Peyer's patch (tissue), 4 donors: ENCODE data around the gene FAM111A. TPM values are rescaled to one million over a fixed set of nuclear protein-coding genes. Genes with fewer than 3 reads are reported as not detected.
A peak's percentile ranks its signal among the peaks of the same experiment; 100 is the strongest.

Experiments
- DNase-seq, 3 donors: peaks; one replicate each; pipeline ENCODE4 v3.0.0-alpha.2; 2017 to 2019
- H3K27ac ChIP-seq, 4 donors: fragments of 200-600 bp; sonication (generic); one replicate each; pipeline ENCODE4 v1.5.1; 2016 to 2019
- H3K27me3 ChIP-seq, 2 donors: fragments of 200-600 bp; sonication (generic); one replicate each; pipeline ENCODE4 v1.5.1; 2019
- H3K36me3 ChIP-seq, 3 donors: fragments of 200-600 bp; sonication (generic); one replicate each; pipeline ENCODE4 v1.5.1; 2016 to 2019
- H3K4me1 ChIP-seq, 4 donors: fragments of 200-600 bp; sonication (generic); one replicate each; pipeline ENCODE4 v1.5.1; 2016 to 2019
- H3K4me3 ChIP-seq, 4 donors: fragments of 200-600 bp; sonication (generic); 1 replicate in 3 of 4; 2 replicates in 1 of 4; pipeline ENCODE4 v1.5.1; 2016 to 2019; ENCODE audit warnings: mild to moderate bottlenecking in 1 of 4
- H3K9me3 ChIP-seq, 4 donors: fragments of 200-600 bp; sonication (generic); one replicate each; pipeline ENCODE4 v1.5.1; 2016 to 2019; ENCODE audit warnings: mild to moderate bottlenecking in 1 of 4
- CTCF ChIP-seq, 6 experiments: fragments of 450-650 bp in 4 of 6; fragments of 200-600 bp in 2 of 6; sonication (generic) in 1 of 6; IDR thresholded peaks; one replicate each; pipeline ENCODE4 v1.5.1; 2017 to 2019; ENCODE audit warnings: antibody characterized with exemption in 6 of 6, mild to moderate bottlenecking in 3 of 6, moderate library complexity in 1 of 6
- POLR2A ChIP-seq, 2 donors: fragments of 450-650 bp; IDR thresholded peaks; one replicate each; pipeline ENCODE4 v1.5.1; 2017; ENCODE audit warnings: antibody characterized with exemption in 2 of 2, mild to moderate bottlenecking in 2 of 2, moderate library complexity in 2 of 2
- total RNA-seq, 4 donors: library from RNA; depleted of rRNA; stranded (reverse); fragments of >200 nt; gene quantifications; one replicate each; pipeline ENCODE4 v1.1.0, GENCODE V29; 2016

Gene FAM111A
- total RNA-seq, 4 donors from 2014 or later = 43.0 to 96.6 (median 68.5) TPM

GRCh38 chr11:59187587-59187986 lies 44.9 kb downstream of the FAM111A start:
- H3K36me3 ChIP-seq = peaks cover 0 to 27% (median 0%) of the 10 kb centered on the region in 3 donors
- no peaks in the 10 kb centered on the region for H3K9me3 ChIP-seq
- DNase-seq = peak in 1 of 3 donors; percentile 76
- H3K27me3 ChIP-seq = no peaks in the 10 kb centered on the region
- peaks cover 0 to 75% (median 3%) of the 10 kb centered on the region in 4 donors for H3K4me1 ChIP-seq
- no peak for TF ChIP-seq POLR2A (IDR thresholded peaks at IDR 0.05)
- no peak for TF ChIP-seq CTCF (IDR thresholded peaks at IDR 0.05)
- H3K4me3 ChIP-seq = no peak overlapping the region
- peak overlapping the region in 3 of 4 donors; percentile 32 to 80 (median 73) for H3K27ac ChIP-seq

GRCh38 chr11:59188954-59189353 lies 46.3 kb downstream of the FAM111A start:
- no peak overlapping the region for H3K27ac ChIP-seq
- H3K36me3 ChIP-seq = peaks cover 0 to 31% (median 0%) of the 10 kb centered on the region in 3 donors
- H3K4me1 ChIP-seq = peaks cover 0 to 65% (median 3%) of the 10 kb centered on the region in 4 donors
- no peaks in the 10 kb centered on the region for H3K9me3 ChIP-seq
- H3K4me3 ChIP-seq = no peak overlapping the region
- no peaks in the 10 kb centered on the region for H3K27me3 ChIP-seq
- TF ChIP-seq POLR2A (IDR thresholded peaks at IDR 0.05) = no peak
- no peak for TF ChIP-seq CTCF (IDR thresholded peaks at IDR 0.05)
- DNase-seq = no peak

- no peaks in the 10 kb centered on the region for H3K27me3 ChIP-seq
- TF ChIP-seq POLR2A (IDR thresholded peaks at IDR 0.05) (no peak), CTCF (IDR thresholded peaks at IDR 0.05) (no peak)
- no peak for DNase-seq
- H3K27ac ChIP-seq = peak overlapping the region in 1 of 4 donors; percentile 62
- H3K4me3 ChIP-seq = no peak overlapping the region
- peaks cover 0 to 40% (median 0%) of the 10 kb centered on the region in 3 donors for H3K36me3 ChIP-seq
- peaks cover 0 to 55% (median 3%) of the 10 kb centered on the region in 4 donors for H3K4me1 ChIP-seq
- H3K9me3 ChIP-seq = no peaks in the 10 kb centered on the region
Observed at GRCh38 chr11:59189986-59190385, 47.3 kb downstream of the FAM111A start.

- Histone ChIP-seq H3K27ac (peak overlapping the region in 2 of 4 donors; percentile 13 to 62), H3K27me3 (no peaks in the 10 kb centered on the region), H3K36me3 (peaks cover 0 to 50% (median 2%) of the 10 kb centered on the region in 3 donors), H3K4me3 (no peak overlapping the region), H3K9me3 (no peaks in the 10 kb centered on the region), H3K4me1 (peaks cover 0 to 45% (median 3%) of the 10 kb centered on the region in 4 donors)
- peak in 1 of 3 donors; percentile 62 for DNase-seq
- TF ChIP-seq CTCF (IDR thresholded peaks at IDR 0.05) = no peak
- no peak for TF ChIP-seq POLR2A (IDR thresholded peaks at IDR 0.05)
Observed at GRCh38 chr11:59191095-59191494, 48.4 kb downstream of the FAM111A start.

GRCh38 chr11:59191890-59192289 lies 49.2 kb downstream of the FAM111A start:
- peaks cover 0 to 37% (median 2%) of the 10 kb centered on the region in 4 donors for H3K4me1 ChIP-seq
- DNase-seq = no peak
- H3K4me3 ChIP-seq = no peak overlapping the region
- peaks cover 0 to 58% (median 2%) of the 10 kb centered on the region in 3 donors for H3K36me3 ChIP-seq
- TF ChIP-seq POLR2A (IDR thresholded peaks at IDR 0.05) = no peak
- TF ChIP-seq CTCF (IDR thresholded peaks at IDR 0.05) = no peak
- peak overlapping the region in 1 of 4 donors; percentile 62 for H3K27ac ChIP-seq
- H3K9me3 ChIP-seq = no peaks in the 10 kb centered on the region
- H3K27me3 ChIP-seq = no peaks in the 10 kb centered on the region
